Loucy (cell line): ENCODE data around the gene MKLN1.

Experiments
- EZH2phosphoT487 ChIP-seq: fragments of 200-600 bp; IDR thresholded peaks from 2 replicates; pipeline ENCODE4 v1.6.1; 2018; ENCODE audit warnings: antibody characterized with exemption, mild to moderate bottlenecking, moderate library complexity, borderline replicate concordance
- TF ChIP-seq, protein P1 (sequence below): fragments of 200-600 bp; sonication (generic); conservative IDR thresholded peaks from 2 replicates; pipeline ENCODE4 v1.5.1; 2014; ENCODE audit warnings: mild to moderate bottlenecking, antibody characterized with exemption, low read length

DNA sequence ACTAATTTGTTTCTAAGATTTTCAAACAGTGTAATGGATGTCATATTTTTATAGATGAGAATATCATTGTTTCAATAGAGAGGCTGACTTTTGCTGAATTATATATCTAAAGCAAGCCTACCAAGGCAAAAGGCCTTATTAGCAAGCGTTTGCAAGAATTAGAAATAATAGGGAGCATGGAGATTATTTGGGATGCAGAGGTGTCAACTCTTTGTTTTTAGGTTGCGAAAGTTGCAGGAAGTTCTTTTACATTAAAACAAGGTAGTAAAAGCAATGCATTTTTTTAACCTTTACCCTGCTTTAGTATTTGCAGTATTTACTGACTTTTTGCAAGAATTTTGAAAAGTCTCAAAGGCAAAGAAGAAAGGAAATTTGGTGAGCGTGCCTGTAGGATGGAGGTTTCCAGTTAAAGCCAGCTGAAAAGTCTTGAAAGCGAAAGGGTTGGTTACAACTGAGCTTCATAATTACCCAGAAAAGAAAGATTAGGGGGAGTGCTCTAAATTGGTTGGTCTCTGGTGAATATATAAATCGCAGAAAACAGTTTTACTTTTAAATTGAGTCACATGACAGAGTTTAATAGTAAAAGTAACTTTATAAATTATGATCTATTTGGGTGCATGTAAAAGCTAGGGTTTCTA, 81.6 kb downstream of the MKLN1 start:
- TF ChIP-seq, protein P1, sequence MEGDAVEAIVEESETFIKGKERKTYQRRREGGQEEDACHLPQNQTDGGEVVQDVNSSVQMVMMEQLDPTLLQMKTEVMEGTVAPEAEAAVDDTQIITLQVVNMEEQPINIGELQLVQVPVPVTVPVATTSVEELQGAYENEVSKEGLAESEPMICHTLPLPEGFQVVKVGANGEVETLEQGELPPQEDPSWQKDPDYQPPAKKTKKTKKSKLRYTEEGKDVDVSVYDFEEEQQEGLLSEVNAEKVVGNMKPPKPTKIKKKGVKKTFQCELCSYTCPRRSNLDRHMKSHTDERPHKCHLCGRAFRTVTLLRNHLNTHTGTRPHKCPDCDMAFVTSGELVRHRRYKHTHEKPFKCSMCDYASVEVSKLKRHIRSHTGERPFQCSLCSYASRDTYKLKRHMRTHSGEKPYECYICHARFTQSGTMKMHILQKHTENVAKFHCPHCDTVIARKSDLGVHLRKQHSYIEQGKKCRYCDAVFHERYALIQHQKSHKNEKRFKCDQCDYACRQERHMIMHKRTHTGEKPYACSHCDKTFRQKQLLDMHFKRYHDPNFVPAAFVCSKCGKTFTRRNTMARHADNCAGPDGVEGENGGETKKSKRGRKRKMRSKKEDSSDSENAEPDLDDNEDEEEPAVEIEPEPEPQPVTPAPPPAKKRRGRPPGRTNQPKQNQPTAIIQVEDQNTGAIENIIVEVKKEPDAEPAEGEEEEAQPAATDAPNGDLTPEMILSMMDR, result no peak
- TF ChIP-seq EZH2phosphoT487, result no peak
